D721Med (cell line): ENCODE data around the gene ZNF710.

Experiments used
- DNase-seq: peaks from one replicate; pipeline ENCODE4 v3.0.0; 2011; ENCODE audit warnings: low spot score; ENCODE audit not compliant: insufficient read length
- FAIRE-seq: peaks from 2 replicates; lab custom pipeline; 2011; peaks lifted over from hg19 to GRCh38; lab: Jason Lieb, UNC
- CTCF ChIP-seq: IDR thresholded peaks from 2 replicates; pipeline ENCODE4 v1.5.1; 2012; ENCODE audit warnings: mild to moderate bottlenecking, control low read depth; ENCODE audit not compliant: insufficient read depth; ENCODE audit errors: missing control alignments

The ZNF710 gene

GRCh38 chr15:90046911-90047392 is 45.8 kb downstream of the ZNF710 start:
- DNase-seq (no peak), FAIRE-seq (no peak)
- TF ChIP-seq CTCF, result no peak

- FAIRE-seq (no peak), DNase-seq (no peak)
- TF ChIP-seq CTCF, result no peak
Observed at GRCh38 chr15:90047956-90048575, 46.9 kb downstream of the ZNF710 start.

- no peak for TF ChIP-seq CTCF
- no peak for DNase-seq
- FAIRE-seq, result no peak
Observed at GRCh38 chr15:90049030-90049429, 47.9 kb downstream of the ZNF710 start.

- DNase-seq, result no peak
- no peak for FAIRE-seq
- no peak for TF ChIP-seq CTCF
Observed at GRCh38 chr15:90049666-90050604, 48.8 kb downstream of the ZNF710 start.

- FAIRE-seq (no peak), DNase-seq (no peak)
- no peak for TF ChIP-seq CTCF
Observed at GRCh38 chr15:90051874-90052273, 50.8 kb downstream of the ZNF710 start.

GRCh38 chr15:90053685-90054466 is 52.8 kb downstream of the ZNF710 start:
- FAIRE-seq (no peak), DNase-seq (no peak)
- no peak for TF ChIP-seq CTCF
